ENCODE measurements around the gene CRB2. TPM values are rescaled to one million over a fixed set of nuclear protein-coding genes. Genes with fewer than 3 reads are reported as not detected.

Gene CRB2
- total RNA-seq, 1 donor from 2014 or later: 61.1 TPM

- Mint-ChIP-seq H3K4me1 (ENCODE audit: unreplicated experiment) (peaks cover 6% of the 10 kb centered on the region), H3K9me3 (no peaks in the 10 kb centered on the region), H3K27me3 (no peaks in the 10 kb centered on the region), H3K36me3 (no peaks in the 10 kb centered on the region), H3K27ac (no peak overlapping the region), H3K4me3 (no peak overlapping the region)
- DNase-seq (ENCODE audit: extremely low spot score, unreplicated experiment): no peak
- TF ChIP-seq, protein P1, sequence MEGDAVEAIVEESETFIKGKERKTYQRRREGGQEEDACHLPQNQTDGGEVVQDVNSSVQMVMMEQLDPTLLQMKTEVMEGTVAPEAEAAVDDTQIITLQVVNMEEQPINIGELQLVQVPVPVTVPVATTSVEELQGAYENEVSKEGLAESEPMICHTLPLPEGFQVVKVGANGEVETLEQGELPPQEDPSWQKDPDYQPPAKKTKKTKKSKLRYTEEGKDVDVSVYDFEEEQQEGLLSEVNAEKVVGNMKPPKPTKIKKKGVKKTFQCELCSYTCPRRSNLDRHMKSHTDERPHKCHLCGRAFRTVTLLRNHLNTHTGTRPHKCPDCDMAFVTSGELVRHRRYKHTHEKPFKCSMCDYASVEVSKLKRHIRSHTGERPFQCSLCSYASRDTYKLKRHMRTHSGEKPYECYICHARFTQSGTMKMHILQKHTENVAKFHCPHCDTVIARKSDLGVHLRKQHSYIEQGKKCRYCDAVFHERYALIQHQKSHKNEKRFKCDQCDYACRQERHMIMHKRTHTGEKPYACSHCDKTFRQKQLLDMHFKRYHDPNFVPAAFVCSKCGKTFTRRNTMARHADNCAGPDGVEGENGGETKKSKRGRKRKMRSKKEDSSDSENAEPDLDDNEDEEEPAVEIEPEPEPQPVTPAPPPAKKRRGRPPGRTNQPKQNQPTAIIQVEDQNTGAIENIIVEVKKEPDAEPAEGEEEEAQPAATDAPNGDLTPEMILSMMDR (conservative IDR thresholded peaks at IDR 0.05): no peak
Measured at GRCh38 chr9:123387686-123388085, 31.7 kb downstream of the CRB2 start.

GRCh38 chr9:123389070-123389469 lies 33.1 kb downstream of the CRB2 start:
- H3K27me3 Mint-ChIP-seq: no peaks in the 10 kb centered on the region
- H3K4me3 Mint-ChIP-seq: no peak overlapping the region
- no peaks in the 10 kb centered on the region for H3K9me3 Mint-ChIP-seq
- no peaks in the 10 kb centered on the region for H3K36me3 Mint-ChIP-seq
- TF ChIP-seq, protein P1 (conservative IDR thresholded peaks at IDR 0.05): no peak
- peaks cover 6% of the 10 kb centered on the region for H3K4me1 Mint-ChIP-seq (ENCODE audit: unreplicated experiment)
- no peak for DNase-seq (ENCODE audit: extremely low spot score, unreplicated experiment)
- no peak overlapping the region for H3K27ac Mint-ChIP-seq

DNA sequence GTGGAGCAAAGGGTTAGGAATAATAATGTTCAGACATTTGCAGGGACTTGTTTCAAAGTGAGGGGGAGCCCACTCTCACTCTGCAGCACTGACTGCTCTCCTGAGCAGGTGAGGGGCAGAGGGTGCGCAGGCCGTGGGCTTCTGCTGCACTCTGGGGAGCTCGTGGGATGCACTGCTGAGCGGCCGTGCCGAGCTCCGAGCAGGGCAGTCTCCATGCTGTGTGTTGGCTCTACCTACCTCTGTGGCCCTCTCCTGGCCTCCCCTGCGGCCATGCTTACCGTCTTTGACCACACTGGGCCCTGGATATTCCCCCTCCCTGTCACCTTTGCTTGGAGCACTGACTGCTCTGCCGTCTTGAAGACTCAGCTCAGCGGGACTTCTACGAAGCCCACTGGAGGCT lies 33.7 kb downstream of the CRB2 start:
- no peaks in the 10 kb centered on the region for H3K27me3 Mint-ChIP-seq
- no peaks in the 10 kb centered on the region for H3K36me3 Mint-ChIP-seq
- no peak for DNase-seq (ENCODE audit: extremely low spot score, unreplicated experiment)
- no peaks in the 10 kb centered on the region for H3K9me3 Mint-ChIP-seq
- TF ChIP-seq, protein P1 (conservative IDR thresholded peaks at IDR 0.05): no peak
- H3K4me1 Mint-ChIP-seq (ENCODE audit: unreplicated experiment): peaks cover 6% of the 10 kb centered on the region
- H3K27ac Mint-ChIP-seq: no peak overlapping the region
- H3K4me3 Mint-ChIP-seq: no peak overlapping the region

- Mint-ChIP-seq H3K27me3 (no peaks in the 10 kb centered on the region), H3K9me3 (no peaks in the 10 kb centered on the region), H3K36me3 (no peaks in the 10 kb centered on the region), H3K4me3 (no peak overlapping the region), H3K4me1 (ENCODE audit: unreplicated experiment) (peaks cover 11% of the 10 kb centered on the region), H3K27ac (no peak overlapping the region)
- TF ChIP-seq, protein P1 (conservative IDR thresholded peaks at IDR 0.05): no peak
- no peak for DNase-seq (ENCODE audit: extremely low spot score, unreplicated experiment)
Measured at GRCh38 chr9:123390337-123391135, 34.5 kb downstream of the CRB2 start.

GRCh38 chr9:123391233-123391632 lies 35.2 kb downstream of the CRB2 start:
- Mint-ChIP-seq H3K4me1 (ENCODE audit: unreplicated experiment) (peaks cover 15% of the 10 kb centered on the region), H3K4me3 (no peak overlapping the region), H3K9me3 (no peaks in the 10 kb centered on the region), H3K27me3 (no peaks in the 10 kb centered on the region), H3K36me3 (no peaks in the 10 kb centered on the region), H3K27ac (no peak overlapping the region)
- TF ChIP-seq, protein P1 (conservative IDR thresholded peaks at IDR 0.05): no peak
- DNase-seq (ENCODE audit: extremely low spot score, unreplicated experiment): no peak
